K562 (cell line): Measurements from ENCODE around the gene SGPL1. TPM values are rescaled to one million over a fixed set of nuclear protein-coding genes. Genes with fewer than 3 reads are reported as not detected.

Source experiments
- ATAC-seq: fragments of 200-7000 bp; cut with Tn5 transposase; 3 replicates; pipeline ENCODE4 v1.9.1; 2020; ENCODE audit warnings: moderate library complexity
- BruUV-seq: library from RNA; stranded (reverse); fragments of 400-500 nt; replicated peaks from 2 replicates; lab custom pipeline; 2021; lab: Mats Ljungman, UMichigan
- CTCF ChIA-PET: fragments of 300-600 bp; formaldehyde crosslinking; extraction: SDS; loops from one replicate; lab custom pipeline; 2021; ENCODE audit warnings: low intra/inter-chr PET ratio; lab: Yijun Ruan, JAX
- POLR2A ChIA-PET: fragments of 300-600, 350-650 bp; sonication (Branson Sonifier 250); formaldehyde crosslinking; extraction: SDS; loops from one replicate; lab custom pipeline; 2021; ENCODE audit warnings: antibody characterized with exemption, inconsistent platforms; lab: Yijun Ruan, JAX
- DNase-seq, 4 experiments: peaks; one replicate each; pipeline versions ENCODE4 v3.0.0 to v3.0.0-alpha.2; 2011 to 2018; ENCODE audit warnings: low spot score in 3 of 4, mixed read lengths in 3 of 4; ENCODE audit errors: extremely low read depth in 1 of 4
- FAIRE-seq: peaks from 2 replicates; lab custom pipeline; 2011; peaks lifted over from hg19 to GRCh38; lab: Jason Lieb, UNC
- H2AFZ ChIP-seq: 2 replicates; pipeline ENCODE4 v1.6.0; 2011; ENCODE audit warnings: low read depth, low read length, control low read depth, inconsistent platforms
- H3K27ac ChIP-seq: fragments of 200-600 bp; 3 replicates; pipeline ENCODE4 v1.8.0; 2011; ENCODE audit warnings: low read depth, mild to moderate bottlenecking, control low read depth, inconsistent platforms, low read length, moderate library complexity, mixed read lengths; ENCODE audit errors: extremely low read depth
- H3K27me3 ChIP-seq, 2 experiments: fragments of 300-600 bp in 1 of 2; 2 replicates in 1 of 2; 3 replicates in 1 of 2; pipeline versions ENCODE4 v1.6.0 to v1.8.0; 2011; ENCODE audit warnings: inconsistent platforms in 2 of 2, low read length in 2 of 2, mild to moderate bottlenecking in 1 of 2, mixed read lengths in 1 of 2, moderate library complexity in 1 of 2; ENCODE audit not compliant: control insufficient read depth in 2 of 2, insufficient read depth in 2 of 2
- H3K36me3 ChIP-seq: fragments of 300-600 bp; 3 replicates; pipeline ENCODE4 v1.8.0; 2011; ENCODE audit warnings: mild to moderate bottlenecking, low read length, inconsistent platforms; ENCODE audit not compliant: control insufficient read depth, insufficient read depth
- H3K4me1 ChIP-seq, 2 experiments: fragments of 200-600 bp in 1 of 2; replicated peaks in 1 of 2; 2 replicates in 1 of 2; 3 replicates in 1 of 2; pipeline versions ENCODE4 v1.5.1 to v1.8.0; 2011; ENCODE audit warnings: inconsistent platforms in 2 of 2, low read length in 2 of 2, mild to moderate bottlenecking in 1 of 2, mixed read lengths in 1 of 2, moderate library complexity in 1 of 2; ENCODE audit not compliant: control insufficient read depth in 2 of 2, insufficient read depth in 2 of 2
- H3K4me2 ChIP-seq: 2 replicates; pipeline ENCODE4 v1.6.1; 2011; ENCODE audit warnings: low read length, control low read depth, inconsistent platforms, mixed read lengths; ENCODE audit not compliant: insufficient read depth
- H3K4me3 ChIP-seq: fragments of 200-600 bp; sonication (generic), shearing (Covaris generic); 2 replicates; pipeline ENCODE4 v1.5.1; 2016; ENCODE audit warnings: control low read depth, inconsistent platforms
- H3K79me2 ChIP-seq: fragments of 200-600 bp; 3 replicates; pipeline ENCODE4 v1.8.0; 2011; ENCODE audit warnings: low read length, inconsistent platforms; ENCODE audit not compliant: control insufficient read depth, insufficient read depth
- H3K9ac ChIP-seq, 2 experiments: 2 replicates each; pipeline versions ENCODE4 v1.6.0 to v1.6.1; 2011; ENCODE audit warnings: low read depth in 2 of 2, low read length in 2 of 2, control low read depth in 1 of 2, inconsistent platforms in 1 of 2, mild to moderate bottlenecking in 1 of 2, mixed read lengths in 1 of 2; ENCODE audit not compliant: insufficient read depth in 1 of 2
- H3K9me1 ChIP-seq: one replicate; pipeline ENCODE4 v1.6.0; 2011; ENCODE audit warnings: inconsistent platforms, mild to moderate bottlenecking, low read length, moderate library complexity; ENCODE audit not compliant: control insufficient read depth, insufficient read depth
- H3K9me3 ChIP-seq: replicated peaks from 2 replicates; pipeline ENCODE4 v1.5.1; 2011; ENCODE audit warnings: low read depth, low read length, inconsistent platforms; ENCODE audit not compliant: control insufficient read depth, insufficient read depth
- H4K20me1 ChIP-seq: replicated peaks from 2 replicates; pipeline ENCODE4 v1.6.1; 2011; ENCODE audit warnings: low read length, inconsistent platforms, mixed read lengths; ENCODE audit not compliant: control insufficient read depth, insufficient read depth
- RAD21 ChIP-seq, 2 experiments: fragments of 250-450 bp in 1 of 2; fragments of 450-650 bp in 1 of 2; sonication (Bioruptor Pico) in 1 of 2; formaldehyde crosslinking in 1 of 2; IDR thresholded peaks in 1 of 2; conservative IDR thresholded peaks in 1 of 2; 2 replicates each; pipeline versions ENCODE4 v1.4.0 to v1.8.0; 2020 to 2022; ENCODE audit warnings: mild to moderate bottlenecking in 2 of 2, moderate library complexity in 1 of 2
- WGBS: fragments of 100-300 bp; shearing (Covaris generic); methylation state at CpG from one replicate; pipeline ENCODE4 v1.1.6; 2016; ENCODE audit warnings: low coverage, mixed read lengths; ENCODE audit not compliant: insufficient coverage; ENCODE audit errors: missing lambda C conversion rate; 5-methylcytosine and 5-hydroxymethylcytosine counted together
- in situ Hi-C: fragments of 300-500 bp; cut with MboI; formaldehyde crosslinking; loops from 4 replicates; pipeline ENCODE4 v1.15.0; 2018; ENCODE audit warnings: inconsistent platforms, mixed read lengths
- intact Hi-C: fragments of 100-400 bp; cut with micrococcal nuclease; formaldehyde crosslinking; loops from 2 replicates; pipeline ENCODE4 v1.14.2; 2022
- polyA plus RNA-seq, 8 experiments: library from polyadenylated mRNA; depleted of rRNA in 4 of 8; stranded (reverse) in 5 of 8; unstranded in 3 of 8; fragments of >200 nt; fragmentation: Nextera tagmentation in 2 of 8; fragmentation: Illumina TruSeq in 1 of 8; extraction: Ambion mirVana in 2 of 8; extraction: Trizol in 1 of 8; gene quantifications; 2 replicates each; pipeline versions ENCODE4 v1.2.1 to v1.2.3, GENCODE V29; 2011 to 2014; ENCODE audit warnings: inconsistent platforms in 1 of 8, missing spikeins in 1 of 8
- total RNA-seq, 7 experiments: library from RNA; depleted of rRNA in 6 of 7; stranded (reverse); fragments of >200 nt in 6 of 7; fragmentation: Illumina TruSeq in 2 of 7; extraction: Trizol in 2 of 7; gene quantifications; 2 replicates each; pipeline versions ENCODE4 v1.2.1 to v1.2.3, GENCODE V29; 2011 to 2021; ENCODE audit warnings: low replicate concordance in 1 of 7
- TF ChIP-seq, protein P1 (sequence below), 3 experiments: IDR thresholded peaks in 2 of 3; conservative IDR thresholded peaks in 1 of 3; 2 replicates each; pipeline ENCODE4 v1.5.1; 2011 to 2012; ENCODE audit warnings: low read length in 3 of 3, mild to moderate bottlenecking in 3 of 3, control low read depth in 2 of 3, improper control_type of control experiment in 1 of 3, inconsistent platforms in 1 of 3, low read depth in 1 of 3, mixed read lengths in 1 of 3, moderate library complexity in 1 of 3; ENCODE audit not compliant: insufficient read depth in 2 of 3
- TF ChIP-seq, protein P2 (sequence below): fragments of 450-650 bp; IDR thresholded peaks from 2 replicates; pipeline ENCODE4 v1.6.1; 2016; ENCODE audit warnings: mild to moderate bottlenecking, moderate library complexity

Gene SGPL1
- total and polyA plus RNA-seq, 9 of the 15 experiments (the other 6 are each of a cell fraction or from before 2014, with no cell fraction given), result 6.0 to 18.0 (median 8.7) TPM

DNA sequence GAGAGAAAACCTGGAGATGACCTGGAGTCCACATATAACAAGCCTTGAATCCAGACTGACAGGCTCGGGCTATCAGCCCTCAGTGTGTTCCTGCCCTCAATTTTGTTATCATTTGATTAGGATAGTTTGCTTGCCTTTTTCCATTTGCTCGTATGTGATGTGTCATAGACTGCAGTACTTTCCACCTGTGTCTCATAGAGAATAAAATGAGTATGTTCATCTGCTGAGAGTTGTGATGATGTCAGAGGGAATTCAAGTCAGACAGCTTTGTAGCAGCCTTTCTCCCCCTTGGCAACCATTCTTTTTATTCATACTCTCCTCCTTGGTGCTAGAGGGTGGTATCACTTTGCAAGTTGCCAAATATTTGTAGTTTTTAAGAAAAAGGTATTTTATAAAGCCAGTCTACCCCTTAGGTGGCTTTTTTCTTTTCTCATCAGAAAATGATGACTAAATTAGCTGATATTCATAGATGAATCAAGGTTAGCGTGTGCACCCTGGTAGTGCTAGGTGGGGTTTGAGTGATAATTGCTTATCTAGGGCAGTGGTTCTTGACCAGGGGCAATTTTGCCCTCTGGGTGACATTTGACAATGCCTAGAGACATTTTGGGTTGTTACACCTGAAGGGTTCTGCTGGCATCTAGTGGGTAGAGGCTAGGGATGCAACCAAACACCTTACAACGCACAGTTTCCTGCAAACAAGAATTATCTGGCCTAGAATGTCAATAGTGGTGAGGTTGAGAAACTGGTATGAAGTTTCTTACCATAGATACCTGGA lies 5.4 kb downstream of the SGPL1 start:
- H3K4me1 ChIP-seq, result peaks cover 10 to 11% of the 10 kb centered on the region in 2 experiments
- FAIRE-seq, result no peak
- H3K36me3 ChIP-seq, result peaks cover 4% of the 10 kb centered on the region; the same call in 1 of the 3 replicates
- no peak overlapping the region for H3K4me3 ChIP-seq
- H3K27me3 ChIP-seq, result no peaks in the 10 kb centered on the region
- H3K9ac ChIP-seq, result no peak overlapping the region
- 0 out of 3 replicates have a peak, but pooled peaks cover 2% of the 10 kb centered on the region for H3K79me2 ChIP-seq
- TF ChIP-seq, protein P1, sequence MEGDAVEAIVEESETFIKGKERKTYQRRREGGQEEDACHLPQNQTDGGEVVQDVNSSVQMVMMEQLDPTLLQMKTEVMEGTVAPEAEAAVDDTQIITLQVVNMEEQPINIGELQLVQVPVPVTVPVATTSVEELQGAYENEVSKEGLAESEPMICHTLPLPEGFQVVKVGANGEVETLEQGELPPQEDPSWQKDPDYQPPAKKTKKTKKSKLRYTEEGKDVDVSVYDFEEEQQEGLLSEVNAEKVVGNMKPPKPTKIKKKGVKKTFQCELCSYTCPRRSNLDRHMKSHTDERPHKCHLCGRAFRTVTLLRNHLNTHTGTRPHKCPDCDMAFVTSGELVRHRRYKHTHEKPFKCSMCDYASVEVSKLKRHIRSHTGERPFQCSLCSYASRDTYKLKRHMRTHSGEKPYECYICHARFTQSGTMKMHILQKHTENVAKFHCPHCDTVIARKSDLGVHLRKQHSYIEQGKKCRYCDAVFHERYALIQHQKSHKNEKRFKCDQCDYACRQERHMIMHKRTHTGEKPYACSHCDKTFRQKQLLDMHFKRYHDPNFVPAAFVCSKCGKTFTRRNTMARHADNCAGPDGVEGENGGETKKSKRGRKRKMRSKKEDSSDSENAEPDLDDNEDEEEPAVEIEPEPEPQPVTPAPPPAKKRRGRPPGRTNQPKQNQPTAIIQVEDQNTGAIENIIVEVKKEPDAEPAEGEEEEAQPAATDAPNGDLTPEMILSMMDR (IDR thresholded peaks at IDR 0.05 in 2 of 3, conservative IDR thresholded peaks at IDR 0.05 in 1 of 3; ENCODE audit: insufficient read depth in 2 of 3, low read depth in 1 of 3, low read length in 3 of 3), result peak; percentile 27 to 31 (median 30); a peak in 2 of 6 replicates
- peak in 1 of 2 experiments; percentile 24; a peak in 1 of 4 replicates for TF ChIP-seq RAD21 (CRISPR knock-in tag; conservative IDR thresholded peaks at IDR 0.05 in 1 of 2, IDR thresholded peaks at IDR 0.05 in 1 of 2)
- TF ChIP-seq, protein P2, sequence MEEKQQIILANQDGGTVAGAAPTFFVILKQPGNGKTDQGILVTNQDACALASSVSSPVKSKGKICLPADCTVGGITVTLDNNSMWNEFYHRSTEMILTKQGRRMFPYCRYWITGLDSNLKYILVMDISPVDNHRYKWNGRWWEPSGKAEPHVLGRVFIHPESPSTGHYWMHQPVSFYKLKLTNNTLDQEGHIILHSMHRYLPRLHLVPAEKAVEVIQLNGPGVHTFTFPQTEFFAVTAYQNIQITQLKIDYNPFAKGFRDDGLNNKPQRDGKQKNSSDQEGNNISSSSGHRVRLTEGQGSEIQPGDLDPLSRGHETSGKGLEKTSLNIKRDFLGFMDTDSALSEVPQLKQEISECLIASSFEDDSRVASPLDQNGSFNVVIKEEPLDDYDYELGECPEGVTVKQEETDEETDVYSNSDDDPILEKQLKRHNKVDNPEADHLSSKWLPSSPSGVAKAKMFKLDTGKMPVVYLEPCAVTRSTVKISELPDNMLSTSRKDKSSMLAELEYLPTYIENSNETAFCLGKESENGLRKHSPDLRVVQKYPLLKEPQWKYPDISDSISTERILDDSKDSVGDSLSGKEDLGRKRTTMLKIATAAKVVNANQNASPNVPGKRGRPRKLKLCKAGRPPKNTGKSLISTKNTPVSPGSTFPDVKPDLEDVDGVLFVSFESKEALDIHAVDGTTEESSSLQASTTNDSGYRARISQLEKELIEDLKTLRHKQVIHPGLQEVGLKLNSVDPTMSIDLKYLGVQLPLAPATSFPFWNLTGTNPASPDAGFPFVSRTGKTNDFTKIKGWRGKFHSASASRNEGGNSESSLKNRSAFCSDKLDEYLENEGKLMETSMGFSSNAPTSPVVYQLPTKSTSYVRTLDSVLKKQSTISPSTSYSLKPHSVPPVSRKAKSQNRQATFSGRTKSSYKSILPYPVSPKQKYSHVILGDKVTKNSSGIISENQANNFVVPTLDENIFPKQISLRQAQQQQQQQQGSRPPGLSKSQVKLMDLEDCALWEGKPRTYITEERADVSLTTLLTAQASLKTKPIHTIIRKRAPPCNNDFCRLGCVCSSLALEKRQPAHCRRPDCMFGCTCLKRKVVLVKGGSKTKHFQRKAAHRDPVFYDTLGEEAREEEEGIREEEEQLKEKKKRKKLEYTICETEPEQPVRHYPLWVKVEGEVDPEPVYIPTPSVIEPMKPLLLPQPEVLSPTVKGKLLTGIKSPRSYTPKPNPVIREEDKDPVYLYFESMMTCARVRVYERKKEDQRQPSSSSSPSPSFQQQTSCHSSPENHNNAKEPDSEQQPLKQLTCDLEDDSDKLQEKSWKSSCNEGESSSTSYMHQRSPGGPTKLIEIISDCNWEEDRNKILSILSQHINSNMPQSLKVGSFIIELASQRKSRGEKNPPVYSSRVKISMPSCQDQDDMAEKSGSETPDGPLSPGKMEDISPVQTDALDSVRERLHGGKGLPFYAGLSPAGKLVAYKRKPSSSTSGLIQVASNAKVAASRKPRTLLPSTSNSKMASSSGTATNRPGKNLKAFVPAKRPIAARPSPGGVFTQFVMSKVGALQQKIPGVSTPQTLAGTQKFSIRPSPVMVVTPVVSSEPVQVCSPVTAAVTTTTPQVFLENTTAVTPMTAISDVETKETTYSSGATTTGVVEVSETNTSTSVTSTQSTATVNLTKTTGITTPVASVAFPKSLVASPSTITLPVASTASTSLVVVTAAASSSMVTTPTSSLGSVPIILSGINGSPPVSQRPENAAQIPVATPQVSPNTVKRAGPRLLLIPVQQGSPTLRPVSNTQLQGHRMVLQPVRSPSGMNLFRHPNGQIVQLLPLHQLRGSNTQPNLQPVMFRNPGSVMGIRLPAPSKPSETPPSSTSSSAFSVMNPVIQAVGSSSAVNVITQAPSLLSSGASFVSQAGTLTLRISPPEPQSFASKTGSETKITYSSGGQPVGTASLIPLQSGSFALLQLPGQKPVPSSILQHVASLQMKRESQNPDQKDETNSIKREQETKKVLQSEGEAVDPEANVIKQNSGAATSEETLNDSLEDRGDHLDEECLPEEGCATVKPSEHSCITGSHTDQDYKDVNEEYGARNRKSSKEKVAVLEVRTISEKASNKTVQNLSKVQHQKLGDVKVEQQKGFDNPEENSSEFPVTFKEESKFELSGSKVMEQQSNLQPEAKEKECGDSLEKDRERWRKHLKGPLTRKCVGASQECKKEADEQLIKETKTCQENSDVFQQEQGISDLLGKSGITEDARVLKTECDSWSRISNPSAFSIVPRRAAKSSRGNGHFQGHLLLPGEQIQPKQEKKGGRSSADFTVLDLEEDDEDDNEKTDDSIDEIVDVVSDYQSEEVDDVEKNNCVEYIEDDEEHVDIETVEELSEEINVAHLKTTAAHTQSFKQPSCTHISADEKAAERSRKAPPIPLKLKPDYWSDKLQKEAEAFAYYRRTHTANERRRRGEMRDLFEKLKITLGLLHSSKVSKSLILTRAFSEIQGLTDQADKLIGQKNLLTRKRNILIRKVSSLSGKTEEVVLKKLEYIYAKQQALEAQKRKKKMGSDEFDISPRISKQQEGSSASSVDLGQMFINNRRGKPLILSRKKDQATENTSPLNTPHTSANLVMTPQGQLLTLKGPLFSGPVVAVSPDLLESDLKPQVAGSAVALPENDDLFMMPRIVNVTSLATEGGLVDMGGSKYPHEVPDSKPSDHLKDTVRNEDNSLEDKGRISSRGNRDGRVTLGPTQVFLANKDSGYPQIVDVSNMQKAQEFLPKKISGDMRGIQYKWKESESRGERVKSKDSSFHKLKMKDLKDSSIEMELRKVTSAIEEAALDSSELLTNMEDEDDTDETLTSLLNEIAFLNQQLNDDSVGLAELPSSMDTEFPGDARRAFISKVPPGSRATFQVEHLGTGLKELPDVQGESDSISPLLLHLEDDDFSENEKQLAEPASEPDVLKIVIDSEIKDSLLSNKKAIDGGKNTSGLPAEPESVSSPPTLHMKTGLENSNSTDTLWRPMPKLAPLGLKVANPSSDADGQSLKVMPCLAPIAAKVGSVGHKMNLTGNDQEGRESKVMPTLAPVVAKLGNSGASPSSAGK, result no peak
- TF ChIP-seq, all 486 proteins: peak for 2
- no peak for DNase-seq
- H4K20me1 ChIP-seq, result 0 out of 2 replicates have a peak, but pooled peaks cover 3% of the 10 kb centered on the region
- intact Hi-C loops, result no loop called here
- no peak for ATAC-seq
- WGBS, result 66% methylated on average over 4 of the region's 4 CpGs
- in situ Hi-C loops, result no loop called here
- H3K9me3 ChIP-seq, result no peaks in the 10 kb centered on the region
- ChIA-PET CTCF (no interaction called here), POLR2A (no interaction called here)
- BruUV-seq, result no TSS peak
- H3K4me2 ChIP-seq, result no peak overlapping the region
- no peaks in the 10 kb centered on the region for H3K9me1 ChIP-seq
- H2AFZ ChIP-seq, result no peak overlapping the region
- H3K27ac ChIP-seq, result no peak overlapping the region
